Ramos (cell line): ENCODE measurements around the gene TPD52L1.
"Not testable (repeated sequence)": the region's sequence is repeated elsewhere in the genome, so short reads cannot be mapped to it uniquely, and the experiment has no call there.

Experiments used
- in situ Hi-C: fragments of 300-500 bp; cut with MboI; formaldehyde crosslinking; loops from one replicate; pipeline ENCODE4 v1.14.3; 2022; ENCODE audit warnings: low sequenced_read_pairs; ENCODE audit not compliant: unreplicated experiment

The TPD52L1 gene

GRCh38 chr6:125138083-125138482 lies 15.5 kb upstream of the TPD52L1 start:
- in situ Hi-C loops = no loop called here

DNA sequence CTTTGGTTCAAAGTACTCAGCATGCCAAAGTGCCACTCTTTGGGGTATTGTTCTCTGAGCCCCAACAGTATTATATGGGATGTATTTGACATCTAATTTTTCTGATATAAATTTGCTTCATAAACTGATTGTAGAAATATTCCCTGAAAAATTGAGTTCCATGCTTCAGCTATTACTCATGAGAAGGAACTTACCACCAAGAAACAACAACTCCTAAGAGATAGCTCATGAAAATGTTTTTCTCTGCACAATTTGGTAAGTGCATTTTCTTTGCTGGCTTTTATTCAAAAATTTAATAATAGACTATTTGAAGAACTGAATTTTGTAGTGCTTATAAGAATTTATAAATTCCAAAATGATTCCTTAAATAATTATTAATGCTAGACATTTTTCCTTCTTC lies 12.8 kb upstream of the TPD52L1 start:
- in situ Hi-C loops = no loop called here

GRCh38 chr6:125142618-125143017 lies 11.0 kb upstream of the TPD52L1 start:
- in situ Hi-C loops = no loop called here

DNA sequence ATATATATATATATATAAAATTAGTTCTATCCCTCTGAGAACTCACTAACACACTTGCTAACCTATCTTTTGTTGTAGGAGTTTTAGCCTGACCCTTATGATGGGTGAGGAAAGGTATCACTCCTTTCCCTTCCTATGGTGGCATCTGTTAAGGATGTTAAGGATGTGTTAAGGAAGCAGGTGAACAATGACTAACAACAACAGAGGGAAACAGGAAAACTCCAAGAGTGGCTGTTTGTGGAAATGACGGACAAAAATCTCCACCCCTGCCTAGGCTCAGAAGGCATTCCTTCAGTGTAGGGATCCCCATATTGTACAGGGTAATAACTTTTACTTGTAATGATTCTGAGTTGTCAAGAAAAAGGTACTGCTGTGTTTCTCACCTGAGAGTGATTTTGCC lies 8.8 kb upstream of the TPD52L1 start:
- in situ Hi-C loops = no loop called here

- in situ Hi-C loops = no loop called here
Observed at GRCh38 chr6:125149256-125150144, 4.1 kb upstream of the TPD52L1 start.

DNA sequence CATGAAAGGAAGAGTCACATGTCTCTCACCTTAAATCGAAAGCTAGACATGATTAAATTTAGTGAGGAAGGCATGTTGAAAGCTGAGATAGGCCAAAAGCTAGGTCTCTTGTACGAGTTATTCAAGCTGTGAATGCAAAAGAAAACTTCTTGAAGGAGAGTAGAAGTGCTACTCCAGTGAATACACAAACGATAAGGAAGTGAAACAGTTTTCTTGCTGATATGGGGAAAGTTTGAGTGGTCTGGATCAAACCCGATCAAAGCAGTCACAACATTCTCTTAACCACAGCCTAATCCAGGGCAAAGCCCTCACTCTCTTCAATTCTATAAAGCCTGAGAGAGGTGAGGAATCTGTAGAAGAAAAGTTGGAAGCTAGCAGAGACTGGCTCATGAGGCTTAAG lies 1.9 kb upstream of the TPD52L1 start:
- in situ Hi-C loops = no loop called here

DNA sequence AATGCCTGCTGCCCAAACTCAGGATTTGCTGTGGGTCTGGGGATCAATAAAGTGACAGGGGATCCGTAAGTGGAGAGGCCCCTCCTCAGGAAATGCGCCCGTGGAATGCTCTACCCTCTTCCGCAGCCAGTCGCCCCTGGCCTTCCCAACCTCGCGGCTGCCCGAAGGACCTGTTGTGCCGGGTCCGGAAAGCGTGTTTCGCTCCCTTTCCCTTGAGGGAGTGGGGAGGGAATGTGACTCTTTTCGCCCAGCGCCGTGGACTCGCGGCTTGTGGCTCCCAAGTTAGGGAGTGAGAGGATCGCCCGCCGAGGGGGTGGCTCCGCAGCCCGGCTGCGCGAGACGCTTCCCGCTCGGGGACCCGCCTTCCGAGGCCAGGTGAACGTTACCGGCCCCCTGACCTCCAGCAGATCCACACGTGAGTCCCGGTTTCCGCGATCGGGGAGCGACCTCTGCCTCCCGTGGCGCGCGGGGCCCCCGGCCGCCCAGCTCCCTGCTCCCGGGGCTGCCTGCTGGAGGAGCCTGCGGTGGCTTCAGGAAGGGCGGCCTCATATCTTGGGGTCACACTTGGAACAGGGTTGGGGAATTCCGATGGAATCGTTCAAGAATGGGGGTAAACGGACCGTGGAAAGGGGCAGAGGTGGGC lies 666 bp downstream of the TPD52L1 start:
- in situ Hi-C loops = no loop called here

DNA sequence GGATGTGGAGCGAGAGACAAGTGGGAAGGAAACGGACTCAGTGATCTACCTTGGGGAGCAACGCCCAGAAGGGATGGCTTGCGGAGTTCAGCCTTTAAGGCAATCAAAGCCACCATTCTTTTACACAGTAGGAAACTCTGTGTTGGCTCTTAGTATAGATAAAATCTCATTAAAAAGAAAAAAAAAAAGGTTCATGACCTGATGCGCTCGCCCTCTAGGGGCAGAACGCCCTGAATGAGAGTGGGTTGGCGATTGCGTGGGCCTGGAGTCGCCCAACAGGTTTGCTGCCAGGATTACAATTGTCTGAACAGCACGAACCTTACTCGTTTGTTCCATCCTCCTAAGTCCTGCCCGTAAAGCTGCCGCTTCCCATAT lies 1.2 kb downstream of the TPD52L1 start:
- in situ Hi-C loops = no loop called here

GRCh38 chr6:125155344-125155743 lies 1.8 kb downstream of the TPD52L1 start:
- in situ Hi-C loops = no loop called here

- in situ Hi-C loops = no loop called here
Observed at GRCh38 chr6:125156496-125156895, 2.9 kb downstream of the TPD52L1 start.

DNA sequence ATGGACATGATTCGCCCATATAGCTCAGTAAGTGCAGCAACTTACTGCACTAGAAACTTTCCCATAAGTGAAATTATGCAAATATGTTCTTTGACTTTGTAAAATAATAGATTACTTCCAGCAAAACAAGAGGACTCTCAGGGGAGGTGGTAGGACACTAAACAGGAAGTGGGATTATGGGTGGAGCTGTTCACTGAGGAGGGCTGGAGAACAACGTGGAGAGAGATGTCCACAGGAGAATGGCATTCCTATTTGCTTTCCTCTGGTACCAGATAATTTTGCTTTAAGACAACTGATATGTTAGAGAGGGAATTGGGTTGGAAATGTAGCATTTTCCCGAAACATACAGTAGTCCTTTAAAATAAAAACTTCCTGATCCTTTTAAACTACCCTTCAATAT lies 3.7 kb downstream of the TPD52L1 start:
- in situ Hi-C loops = no loop called here

- in situ Hi-C loops = no loop called here
Observed at GRCh38 chr6:125157725-125158124, 4.2 kb downstream of the TPD52L1 start.

DNA sequence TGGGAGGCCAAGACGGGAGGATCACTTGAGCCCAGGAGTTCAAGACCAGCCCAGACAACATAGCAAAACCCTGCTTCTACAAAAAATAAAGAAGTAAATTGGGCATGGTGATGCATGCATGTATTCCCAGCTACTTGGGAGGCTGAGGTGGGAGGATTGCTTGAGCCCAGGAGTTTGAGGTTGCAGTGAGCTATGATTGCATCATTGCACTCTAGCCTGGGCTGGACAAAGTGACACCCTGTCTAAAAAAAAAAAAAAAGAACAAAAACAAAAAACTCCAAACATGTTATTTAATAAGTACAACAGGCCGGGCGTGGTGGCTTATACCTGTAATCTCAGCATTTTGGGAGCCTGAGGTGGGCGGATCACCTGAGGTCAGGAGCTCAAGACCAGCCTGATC lies 9.8 kb downstream of the TPD52L1 start:
- in situ Hi-C loops = not testable (repeated sequence)

DNA sequence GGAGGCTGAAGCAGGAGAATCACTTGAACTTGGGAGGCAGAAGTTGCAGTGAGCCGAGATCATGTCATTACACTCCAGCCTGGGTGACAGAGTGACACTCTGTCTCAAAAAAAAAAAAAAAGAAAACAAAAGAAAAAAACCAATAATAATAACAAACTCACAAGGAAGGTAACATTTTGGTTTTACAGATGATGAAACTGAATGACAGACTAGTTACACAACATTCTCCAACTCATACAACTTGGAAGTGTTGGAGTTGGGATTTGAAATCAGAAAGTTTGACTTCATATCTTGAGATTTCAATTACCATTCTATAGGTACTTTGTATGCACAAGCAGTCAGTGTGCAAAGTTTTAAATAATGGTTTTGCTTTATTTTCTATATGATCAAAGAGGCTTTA lies 10.2 kb downstream of the TPD52L1 start:
- in situ Hi-C loops = no loop called here

DNA sequence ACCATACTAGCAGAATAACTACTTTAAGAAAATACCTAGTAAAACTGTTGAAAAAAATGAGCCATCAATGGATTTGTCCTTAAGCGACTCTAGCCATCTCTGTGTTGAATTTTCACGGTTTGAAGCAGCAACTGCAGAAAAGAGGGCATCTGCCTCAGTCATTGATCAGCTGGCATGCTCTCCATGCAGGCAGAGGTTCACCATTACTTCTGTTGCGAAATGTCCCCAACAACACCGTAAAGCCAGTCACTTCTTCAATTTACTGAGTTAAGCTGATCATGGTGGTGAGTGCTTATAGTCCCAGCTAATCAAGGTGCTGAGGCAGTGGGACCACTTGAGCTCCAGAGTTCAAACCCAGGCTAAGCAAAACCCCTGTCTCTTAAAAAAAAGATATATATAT lies 11.1 kb downstream of the TPD52L1 start:
- in situ Hi-C loops = no loop called here

- in situ Hi-C loops = no loop called here
Observed at GRCh38 chr6:125165256-125165655, 11.7 kb downstream of the TPD52L1 start.

DNA sequence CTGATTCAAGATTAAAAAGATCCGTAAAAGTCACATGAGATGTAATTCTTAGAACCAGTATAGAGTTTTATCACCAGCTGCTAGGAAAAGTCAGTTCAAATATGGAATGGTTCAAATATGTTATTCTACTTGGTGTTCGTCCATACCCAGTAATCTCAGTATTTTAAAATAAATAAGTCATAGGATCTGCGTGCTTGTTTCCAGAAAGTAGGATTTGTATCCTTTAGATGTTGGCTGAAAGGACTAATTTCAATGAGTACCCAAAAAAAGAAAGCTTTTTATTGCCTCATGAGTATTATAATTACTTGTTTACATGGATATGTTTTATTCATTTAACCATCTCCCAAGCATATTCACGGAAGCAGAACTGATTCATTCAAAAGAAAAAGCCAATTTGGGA lies 12.2 kb downstream of the TPD52L1 start:
- in situ Hi-C loops = no loop called here

- in situ Hi-C loops = no loop called here
Observed at GRCh38 chr6:125166711-125167110, 13.1 kb downstream of the TPD52L1 start.

DNA sequence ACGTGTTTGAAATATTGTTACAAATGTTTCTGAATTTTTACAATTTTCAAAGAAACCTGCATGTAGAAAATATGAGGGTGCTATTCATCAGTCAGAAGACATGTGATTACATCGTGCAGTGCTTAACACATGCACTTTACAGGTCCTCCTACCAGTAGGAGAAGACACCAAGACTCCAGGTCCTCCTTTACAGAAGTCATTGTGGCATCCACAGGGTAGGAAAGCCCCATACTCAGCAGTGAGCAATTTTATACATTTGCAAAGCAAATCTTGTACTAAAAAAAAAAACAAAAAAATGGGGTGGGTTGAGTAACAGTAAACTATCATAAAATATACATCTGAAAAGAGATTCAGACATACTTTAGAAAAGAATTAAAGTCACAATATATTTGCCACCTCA lies 14.0 kb downstream of the TPD52L1 start:
- in situ Hi-C loops = no loop called here

DNA sequence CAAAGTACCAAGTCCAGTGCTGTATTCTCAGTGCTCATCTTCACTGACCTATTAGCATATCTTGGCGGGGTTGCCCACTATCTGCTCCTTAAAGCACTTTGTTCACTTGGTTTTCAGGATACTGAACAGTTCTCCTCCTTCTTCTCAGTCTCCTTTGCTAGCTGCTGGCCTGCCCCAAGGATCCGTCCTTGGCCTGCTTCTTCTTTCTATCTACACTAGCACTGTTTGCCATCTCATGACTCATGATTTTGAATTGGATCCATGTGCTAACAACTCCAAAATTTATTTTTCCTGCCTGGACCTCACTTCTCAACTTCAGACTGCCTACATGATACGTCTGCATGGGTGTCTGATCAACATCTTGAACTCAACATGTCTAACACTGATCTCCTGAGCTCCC lies 15.5 kb downstream of the TPD52L1 start:
- in situ Hi-C loops = no loop called here

- in situ Hi-C loops = no loop called here
Observed at GRCh38 chr6:125169522-125169921, 15.9 kb downstream of the TPD52L1 start.

GRCh38 chr6:125170376-125170775 lies 16.8 kb downstream of the TPD52L1 start:
- in situ Hi-C loops = no loop called here
